HTR-8/SVneo (cell line): ENCODE results near the gene ANKS1A.
"Not testable (repeated sequence)": the region's sequence is repeated elsewhere in the genome, so short reads cannot be mapped to it uniquely, and the experiment has no call there.

Experiments used
- DNase-seq: peaks from one replicate; pipeline ENCODE4 v3.0.0; 2011; ENCODE audit warnings: low spot score, mixed read lengths; ENCODE audit not compliant: insufficient read length
- FAIRE-seq: peaks from 2 replicates; lab custom pipeline; 2011; peaks lifted over from hg19 to GRCh38; lab: Jason Lieb, UNC

The ANKS1A gene

DNA sequence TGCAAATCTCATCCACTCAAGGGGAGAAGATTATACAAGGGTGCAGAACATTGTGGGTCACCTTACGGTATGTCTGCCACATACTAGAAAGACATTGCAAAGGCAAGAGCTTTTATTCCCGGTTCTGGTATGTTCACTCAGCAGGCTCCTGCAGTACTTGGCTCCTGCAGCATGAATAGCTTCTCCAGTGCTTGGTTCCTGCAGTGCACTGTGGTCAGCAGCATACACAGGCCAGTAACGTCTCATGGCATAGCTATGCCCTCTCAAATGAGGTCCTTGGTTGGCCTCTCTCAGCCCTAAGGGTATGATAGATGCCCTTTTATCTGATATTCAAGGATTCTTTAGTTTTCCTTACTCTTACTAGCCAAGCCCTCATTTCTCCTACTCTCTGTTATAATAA lies 239.4 kb downstream of the ANKS1A start:
- no peak for DNase-seq
- no peak for FAIRE-seq

DNA sequence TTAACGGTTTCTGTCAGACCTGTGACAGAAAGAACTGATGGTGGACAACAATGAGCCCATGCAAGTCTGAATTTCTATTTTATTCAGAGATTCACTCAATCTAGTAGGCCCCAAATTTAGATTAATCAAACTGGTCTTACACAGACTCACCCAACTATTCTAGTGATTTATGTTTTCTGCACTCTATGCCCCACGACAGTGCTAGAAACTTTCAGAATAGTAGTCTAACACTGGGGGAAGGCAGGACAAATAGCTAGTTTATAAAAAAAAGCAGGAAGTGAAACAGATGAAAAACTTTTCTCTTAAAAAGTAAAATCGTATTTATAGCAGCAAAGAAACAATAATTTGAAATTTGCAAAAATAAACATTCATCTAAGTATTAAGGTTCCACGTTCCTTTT lies 247.1 kb downstream of the ANKS1A start:
- DNase-seq, result no peak
- FAIRE-seq, result no peak

DNA sequence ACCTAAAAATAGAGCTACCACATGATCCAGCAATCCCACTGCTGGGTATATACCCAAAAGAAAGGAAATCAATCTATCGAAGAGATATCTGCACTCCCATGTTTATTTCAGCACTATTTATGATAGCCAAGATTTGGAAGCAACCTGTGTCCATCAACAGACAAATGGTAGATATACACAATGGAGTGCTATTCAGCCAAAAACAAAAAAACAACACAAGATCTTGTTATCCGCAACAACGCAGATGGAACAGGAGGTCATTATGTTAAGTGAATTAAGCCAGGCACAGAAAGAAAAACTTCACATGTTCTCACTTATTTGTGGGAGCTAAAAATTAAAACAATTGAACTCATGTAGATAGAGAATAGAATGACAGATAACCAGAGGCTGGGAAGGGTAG lies 249.1 kb downstream of the ANKS1A start:
- FAIRE-seq, DNase-seq: not testable (repeated sequence)

DNA sequence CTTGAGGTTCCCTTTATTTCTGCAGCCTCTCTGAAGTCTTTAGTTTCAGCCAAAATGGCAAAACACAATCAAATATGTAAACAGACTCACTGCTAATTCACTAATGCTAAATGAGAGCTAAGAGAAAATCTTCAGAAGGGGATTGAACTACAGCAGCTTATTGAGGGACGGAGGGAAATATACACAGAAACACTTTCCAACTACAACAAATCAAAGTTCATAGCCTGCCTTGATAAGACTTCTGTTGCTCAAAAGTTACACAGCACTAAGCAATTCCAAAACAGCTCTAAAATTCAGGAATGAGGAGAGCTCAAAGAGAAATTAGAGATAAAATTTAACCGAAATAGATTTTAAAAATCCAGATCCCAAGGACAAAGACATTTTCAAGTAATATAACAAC lies 250.4 kb downstream of the ANKS1A start:
- DNase-seq, result no peak
- FAIRE-seq, result no peak

DNA sequence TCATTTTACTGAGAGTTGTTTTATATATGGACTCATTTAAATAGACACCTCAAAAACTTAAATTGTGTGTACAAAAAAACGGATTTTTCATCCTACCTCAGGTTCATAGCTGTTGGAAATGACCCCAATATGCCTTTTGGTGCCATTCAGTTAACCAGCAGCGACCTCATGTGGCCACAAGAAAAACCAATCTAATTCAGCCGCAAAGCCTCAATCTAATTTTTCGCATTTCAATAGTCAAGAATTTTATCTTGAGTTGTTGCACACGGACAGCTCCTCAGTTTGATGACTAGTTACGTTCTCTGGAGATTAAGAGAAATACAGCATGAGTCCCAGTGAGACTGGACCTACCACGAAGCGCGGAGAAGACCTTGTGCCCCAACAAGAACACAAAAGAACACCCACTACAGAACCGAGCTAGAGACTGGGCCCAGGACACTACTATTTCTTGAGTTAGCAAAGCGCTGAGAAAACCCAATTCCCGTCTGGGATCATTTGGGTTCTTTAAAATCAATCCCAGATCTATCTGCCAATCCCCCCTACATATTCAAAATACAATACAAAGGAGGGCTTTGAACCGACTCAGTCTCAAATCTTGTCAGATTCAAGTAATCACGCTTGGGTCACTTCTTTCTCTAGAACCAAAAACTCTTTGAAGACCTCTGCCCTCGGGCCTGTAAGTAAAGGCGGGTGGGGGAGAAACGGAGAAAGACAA lies 251.0 kb downstream of the ANKS1A start:
- FAIRE-seq (no peak), DNase-seq (peak; percentile 59)

DNA sequence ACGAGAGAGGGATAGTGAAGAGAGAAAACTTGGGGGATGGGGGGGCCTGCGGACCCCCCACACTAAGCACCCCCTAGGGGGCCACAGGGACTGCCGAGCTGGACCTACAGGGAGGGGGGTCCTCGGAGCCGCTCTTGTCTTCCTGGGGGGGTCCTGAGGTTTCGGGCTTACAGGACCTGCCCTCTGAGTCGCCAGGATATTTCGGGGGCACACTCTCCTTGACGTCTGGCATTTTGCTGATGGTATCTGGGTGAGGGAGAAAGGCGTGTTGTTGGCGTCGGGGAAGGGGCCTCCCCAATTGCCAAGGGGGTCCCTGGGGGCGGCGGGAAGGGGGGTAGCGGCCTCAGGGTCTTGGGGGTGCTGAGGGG lies 251.6 kb downstream of the ANKS1A start:
- no peak for FAIRE-seq
- no peak for DNase-seq
